Neutrophil (primary cell): ENCODE results near the gene AGXT.

Source experiments
- H3K27ac ChIP-seq: fragments of 200-600 bp; sonication (generic); 2 replicates; pipeline ENCODE4 v1.5.1; 2016; ENCODE audit warnings: mild to moderate bottlenecking, moderate library complexity
- H3K27me3 ChIP-seq: fragments of 200-600 bp; sonication (generic); 2 replicates; pipeline ENCODE4 v1.6.0; 2016; ENCODE audit warnings: mild to moderate bottlenecking
- H3K36me3 ChIP-seq: fragments of 200-600 bp; sonication (generic); 2 replicates; pipeline ENCODE4 v1.5.1; 2017
- H3K4me1 ChIP-seq, 2 experiments: fragments of 200-600 bp in 1 of 2; sonication (generic) in 1 of 2; 1 replicate in 1 of 2; 2 replicates in 1 of 2; pipeline versions ENCODE4 v1.5.1 to v1.6.1; 2013 to 2016; ENCODE audit warnings: low read depth in 1 of 2, low read length in 1 of 2, mild to moderate bottlenecking in 1 of 2, moderate library complexity in 1 of 2; ENCODE audit not compliant: control insufficient read depth in 1 of 2, insufficient read depth in 1 of 2
- H3K4me3 ChIP-seq, 2 experiments: fragments of 200-600 bp in 1 of 2; sonication (generic) in 1 of 2; 1 replicate in 1 of 2; 2 replicates in 1 of 2; pipeline ENCODE4 v1.5.1; 2013 to 2016; ENCODE audit warnings: low read depth in 1 of 2, low read length in 1 of 2, mild to moderate bottlenecking in 1 of 2, moderate library complexity in 1 of 2
- H3K9me3 ChIP-seq: fragments of 200-600 bp; sonication (generic); 2 replicates; pipeline ENCODE4 v1.5.1; 2016
- CTCF ChIP-seq: fragments of 200-600 bp; sonication (generic); IDR thresholded peaks from 2 replicates; pipeline ENCODE4 v1.5.1; 2016; ENCODE audit warnings: antibody characterized with exemption

The AGXT gene

DNA sequence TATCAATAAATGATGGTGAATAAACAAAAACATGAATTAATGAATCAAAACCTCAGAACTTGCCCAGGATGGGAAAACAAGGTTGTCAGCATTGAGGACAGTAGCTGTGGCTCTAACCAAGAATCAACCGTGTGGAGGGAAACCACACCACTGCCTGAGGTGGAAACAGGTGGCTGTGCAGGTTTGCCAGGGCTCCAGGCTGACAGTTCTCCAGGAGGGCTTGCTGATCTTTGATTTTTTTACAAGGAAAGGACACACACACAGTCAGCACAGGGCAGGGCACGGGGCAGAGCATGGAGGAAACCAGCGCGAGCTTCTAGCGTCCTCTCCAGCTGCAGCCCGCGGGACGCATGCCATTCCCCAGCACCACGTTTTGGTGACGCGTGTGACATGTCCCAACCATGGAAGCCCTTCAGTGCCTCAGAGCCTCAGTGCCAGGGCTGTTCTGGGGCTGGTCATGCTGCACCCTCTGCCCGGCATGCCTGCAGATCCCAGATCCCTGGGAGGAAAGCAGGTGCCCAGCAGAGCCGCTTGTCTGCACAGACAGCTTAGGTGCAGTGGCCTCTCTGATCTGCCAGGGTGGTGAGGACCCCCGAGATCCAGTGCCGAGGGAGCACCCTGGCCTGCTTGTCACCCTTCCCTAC lies 15.8 kb upstream of the AGXT start:
- no peak for TF ChIP-seq CTCF
- no peaks in the 10 kb centered on the region for H3K4me1 ChIP-seq
- H3K9me3 ChIP-seq = no peaks in the 10 kb centered on the region
- H3K27ac ChIP-seq = no peak overlapping the region
- no peak overlapping the region for H3K4me3 ChIP-seq
- no peaks in the 10 kb centered on the region for H3K36me3 ChIP-seq
- H3K27me3 ChIP-seq = no peaks in the 10 kb centered on the region

DNA sequence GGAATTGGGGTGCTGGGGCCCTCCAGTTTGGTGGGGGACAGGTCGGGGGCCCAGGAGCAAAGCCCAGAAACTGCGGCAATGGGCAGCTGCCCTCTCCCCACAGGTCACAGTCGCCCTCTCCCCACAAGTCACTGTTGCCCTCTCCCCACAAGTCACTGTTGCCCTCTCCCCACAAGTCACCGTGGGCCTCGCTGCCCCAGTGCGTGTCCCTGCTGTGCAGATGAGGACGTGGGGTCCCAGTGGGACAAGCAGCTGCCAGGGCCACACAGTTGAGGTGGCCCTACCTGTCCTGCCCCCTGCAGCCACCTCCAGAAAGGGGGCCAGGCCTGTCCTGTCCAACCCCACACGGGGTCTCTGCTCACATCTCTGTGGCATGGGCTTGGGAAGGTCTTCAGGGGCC lies 13.0 kb upstream of the AGXT start:
- no peaks in the 10 kb centered on the region for H3K27me3 ChIP-seq
- H3K36me3 ChIP-seq = no peaks in the 10 kb centered on the region
- no peak for TF ChIP-seq CTCF
- H3K4me1 ChIP-seq = no peaks in the 10 kb centered on the region
- H3K4me3 ChIP-seq = no peak overlapping the region
- no peak overlapping the region for H3K27ac ChIP-seq
- no peaks in the 10 kb centered on the region for H3K9me3 ChIP-seq

GRCh38 chr2:240856151-240856980 lies 12.3 kb upstream of the AGXT start:
- no peaks in the 10 kb centered on the region for H3K4me1 ChIP-seq
- H3K9me3 ChIP-seq = no peaks in the 10 kb centered on the region
- TF ChIP-seq CTCF = no peak
- no peaks in the 10 kb centered on the region for H3K36me3 ChIP-seq
- no peak overlapping the region for H3K27ac ChIP-seq
- no peak overlapping the region for H3K4me3 ChIP-seq
- H3K27me3 ChIP-seq = no peaks in the 10 kb centered on the region

- Histone ChIP-seq H3K36me3 (no peaks in the 10 kb centered on the region), H3K27me3 (no peaks in the 10 kb centered on the region), H3K4me3 (no peak overlapping the region), H3K4me1 (no peaks in the 10 kb centered on the region), H3K9me3 (no peaks in the 10 kb centered on the region), H3K27ac (no peak overlapping the region)
- TF ChIP-seq CTCF = no peak
These were observed 11.3 kb upstream of the AGXT start for GRCh38 chr2:240857039-240858008.

- TF ChIP-seq CTCF = no peak
- Histone ChIP-seq H3K27me3 (no peaks in the 10 kb centered on the region), H3K36me3 (no peaks in the 10 kb centered on the region), H3K27ac (no peak overlapping the region), H3K4me1 (no peaks in the 10 kb centered on the region), H3K9me3 (no peaks in the 10 kb centered on the region), H3K4me3 (no peak overlapping the region)
These were observed 10.3 kb upstream of the AGXT start for GRCh38 chr2:240858321-240858720.
